ENCODE results near the gene BMPER. TPM values are rescaled to one million over a fixed set of nuclear protein-coding genes. Genes with fewer than 3 reads are reported as not detected.

BMPER gene
- total RNA-seq (2021; fragmentation: NEBNext Ultra II Directional; extraction: Animal tissue kit (Norgen Biotek cat#: 25700)), result 10 to 100 TPM in 4 of 6 experiments, 1 to 10 TPM in 2; 9.4 to 13.5 (median 11.1) TPM
- long read RNA-seq, partial matches to known transcripts, result 2 of 11 reads
- long read RNA-seq, other reads (novel, unspliced or antisense), result 5 of 11 reads

DNA sequence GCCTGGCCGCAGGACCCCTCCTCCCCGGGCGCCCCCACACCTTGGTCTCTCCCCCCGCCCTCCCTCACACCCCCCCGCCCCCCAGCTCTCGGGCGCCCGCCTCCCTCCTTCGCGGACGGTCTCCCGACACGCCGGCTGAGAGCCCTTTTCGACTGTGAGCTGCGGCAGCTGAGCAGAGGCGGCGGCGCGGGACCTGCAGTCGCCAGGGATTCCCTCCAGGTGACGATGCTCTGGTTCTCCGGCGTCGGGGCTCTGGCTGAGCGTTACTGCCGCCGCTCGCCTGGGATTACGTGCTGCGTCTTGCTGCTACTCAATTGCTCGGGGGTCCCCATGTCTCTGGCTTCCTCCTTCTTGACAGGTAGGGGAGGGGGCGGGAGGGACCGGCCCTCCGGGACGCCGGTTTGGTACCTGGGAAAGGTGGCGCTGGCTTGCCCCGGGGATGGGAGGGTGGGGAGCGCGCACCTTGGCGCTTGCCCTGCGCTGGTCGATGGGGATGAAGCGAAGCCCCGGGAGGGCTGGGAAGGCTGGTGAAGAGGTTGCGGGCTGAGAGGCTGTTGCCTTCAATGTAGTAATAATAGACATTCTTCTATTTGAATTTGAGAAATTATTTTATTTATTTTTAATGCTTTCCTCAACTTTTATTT lies at the start of gene BMPER:
Gene BMPER (plus strand): TSS at position 151 of the 644 bp plus-strand sequence. CDS start 75 bp downstream, at position 226.
- H3K9me3 Mint-ChIP-seq, result no peaks in the 10 kb centered on the region
- H3K27me3 Mint-ChIP-seq (ENCODE audit: insufficient read depth), result no peaks in the 10 kb centered on the region; the same call in 1 of the 2 replicates
- H3K27ac Mint-ChIP-seq, result peak within 1 kb of the TSS; percentile 90

DNA sequence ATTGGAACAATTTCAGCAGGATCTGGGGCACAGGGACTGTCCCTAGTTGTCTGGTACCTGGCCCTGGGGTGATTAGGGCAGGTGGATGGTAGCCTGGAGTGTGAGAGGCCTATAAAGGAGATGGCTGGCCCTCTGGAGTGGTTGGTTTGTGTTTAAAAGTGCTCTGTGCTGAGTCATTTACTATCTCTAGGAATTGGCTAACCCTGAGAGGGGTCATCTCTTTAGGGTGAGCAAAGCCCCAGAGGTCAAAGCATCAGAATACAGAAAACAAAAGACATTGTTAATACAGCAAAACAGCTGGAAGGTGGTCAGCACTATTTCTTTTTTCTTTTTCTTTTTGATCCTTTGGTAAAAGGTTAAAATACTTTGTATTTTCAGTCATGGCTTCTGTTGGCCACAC lies 43.4 kb upstream of the BMPER start:
- no peak overlapping the region for H3K4me3 Mint-ChIP-seq
- H3K27me3 Mint-ChIP-seq (ENCODE audit: insufficient read depth), result peaks cover 11% of the 10 kb centered on the region
- H3K9me3 Mint-ChIP-seq, result peaks cover 4% of the 10 kb centered on the region; the same call in 1 of the 2 replicates
- TF ChIP-seq, protein P1, sequence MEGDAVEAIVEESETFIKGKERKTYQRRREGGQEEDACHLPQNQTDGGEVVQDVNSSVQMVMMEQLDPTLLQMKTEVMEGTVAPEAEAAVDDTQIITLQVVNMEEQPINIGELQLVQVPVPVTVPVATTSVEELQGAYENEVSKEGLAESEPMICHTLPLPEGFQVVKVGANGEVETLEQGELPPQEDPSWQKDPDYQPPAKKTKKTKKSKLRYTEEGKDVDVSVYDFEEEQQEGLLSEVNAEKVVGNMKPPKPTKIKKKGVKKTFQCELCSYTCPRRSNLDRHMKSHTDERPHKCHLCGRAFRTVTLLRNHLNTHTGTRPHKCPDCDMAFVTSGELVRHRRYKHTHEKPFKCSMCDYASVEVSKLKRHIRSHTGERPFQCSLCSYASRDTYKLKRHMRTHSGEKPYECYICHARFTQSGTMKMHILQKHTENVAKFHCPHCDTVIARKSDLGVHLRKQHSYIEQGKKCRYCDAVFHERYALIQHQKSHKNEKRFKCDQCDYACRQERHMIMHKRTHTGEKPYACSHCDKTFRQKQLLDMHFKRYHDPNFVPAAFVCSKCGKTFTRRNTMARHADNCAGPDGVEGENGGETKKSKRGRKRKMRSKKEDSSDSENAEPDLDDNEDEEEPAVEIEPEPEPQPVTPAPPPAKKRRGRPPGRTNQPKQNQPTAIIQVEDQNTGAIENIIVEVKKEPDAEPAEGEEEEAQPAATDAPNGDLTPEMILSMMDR (IDR thresholded peaks at IDR 0.05), result no peak
- peaks cover 8% of the 10 kb centered on the region; the same call in 1 of the 2 replicates for H3K36me3 Mint-ChIP-seq (ENCODE audit: low read depth)
- H3K4me1 Mint-ChIP-seq (ENCODE audit: low read depth), result peaks cover 6% of the 10 kb centered on the region
- no peak overlapping the region for H3K27ac Mint-ChIP-seq
- no peak for DNase-seq

More for the DNA sequence above, at the start of gene BMPER:
- DNase-seq, result peak; percentile 29
- H3K36me3 Mint-ChIP-seq (ENCODE audit: low read depth), result no peaks in the 10 kb centered on the region
- TF ChIP-seq, protein P1 (IDR thresholded peaks at IDR 0.05), result no peak
- H3K4me1 Mint-ChIP-seq (ENCODE audit: low read depth), result peaks cover 60% of the 10 kb centered on the region
- peak within 1 kb of the TSS; percentile 90 for H3K4me3 Mint-ChIP-seq

DNA sequence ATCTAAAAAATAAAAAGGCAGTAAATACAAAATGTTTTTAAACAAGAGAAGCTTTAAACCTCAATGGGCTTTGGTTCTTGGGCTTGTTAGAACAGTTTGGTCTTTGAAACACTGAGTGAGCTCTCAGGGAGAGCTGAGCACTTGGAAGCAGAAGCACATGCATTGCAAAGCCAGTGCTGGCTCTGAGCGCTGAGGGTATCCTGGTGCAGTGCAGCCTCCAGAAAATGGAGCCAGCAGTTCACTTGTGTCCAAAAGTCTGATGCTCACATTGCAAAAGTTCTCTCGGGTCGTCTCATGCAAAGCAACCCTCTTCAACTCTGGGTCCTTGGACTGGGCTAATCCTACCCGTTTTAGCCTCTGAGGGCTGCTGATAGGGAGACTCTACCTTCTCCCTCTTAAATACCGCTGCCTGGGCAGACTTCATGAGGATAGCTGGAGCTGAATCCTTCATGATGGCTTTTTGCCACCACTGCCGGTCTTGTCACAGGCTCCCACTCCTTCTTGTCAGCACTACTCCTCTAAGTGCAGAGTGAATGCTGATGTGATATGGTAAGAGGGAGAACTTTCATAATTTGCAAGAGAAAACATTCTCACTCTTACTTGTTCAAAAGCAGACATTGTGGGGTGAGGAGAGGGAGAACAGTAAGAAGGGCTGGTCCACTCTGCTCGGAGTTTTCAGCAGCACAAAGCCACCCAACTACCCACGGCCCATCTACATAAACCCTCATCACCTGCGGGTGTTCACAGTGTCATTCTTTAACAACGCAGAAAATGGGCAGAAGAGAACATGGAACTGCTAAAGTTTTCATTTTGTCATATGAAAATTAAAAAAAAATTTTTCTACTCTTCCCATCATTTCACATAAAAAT lies 42.2 kb upstream of the BMPER start:
- no peak for DNase-seq
- Mint-ChIP-seq H3K36me3 (ENCODE audit: low read depth) (peaks cover 8% of the 10 kb centered on the region; the same call in 1 of the 2 replicates), H3K4me3 (no peak overlapping the region), H3K9me3 (peaks cover 4% of the 10 kb centered on the region; the same call in 1 of the 2 replicates), H3K27me3 (ENCODE audit: insufficient read depth) (peaks cover 11% of the 10 kb centered on the region), H3K4me1 (ENCODE audit: low read depth) (peaks cover 11% of the 10 kb centered on the region), H3K27ac (no peak overlapping the region)
- TF ChIP-seq, protein P1 (IDR thresholded peaks at IDR 0.05), result no peak

DNA sequence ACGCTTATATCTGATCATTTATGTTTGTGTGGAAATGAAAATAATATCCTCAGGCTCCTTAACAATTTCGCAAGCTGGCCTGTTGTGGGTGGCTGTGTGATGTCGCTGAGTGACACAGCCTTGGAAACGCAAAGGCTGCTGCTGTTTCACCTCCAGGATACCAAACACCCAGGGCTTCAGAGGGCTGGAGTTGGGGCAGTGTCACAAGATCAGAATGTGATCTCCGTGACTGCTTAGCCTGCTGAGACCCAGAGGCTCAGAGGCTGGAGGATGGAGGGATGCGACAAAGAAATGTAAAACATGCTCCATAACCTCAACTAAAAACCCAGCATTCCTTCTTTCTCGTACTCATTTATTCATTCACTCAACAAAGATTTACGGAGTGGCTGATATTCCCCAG lies 37.2 kb upstream of the BMPER start:
- H3K27me3 Mint-ChIP-seq (ENCODE audit: insufficient read depth), result peaks cover 8% of the 10 kb centered on the region
- peak overlapping the region; percentile 80 for H3K27ac Mint-ChIP-seq
- H3K4me3 Mint-ChIP-seq, result peak overlapping the region; percentile 69
- H3K36me3 Mint-ChIP-seq (ENCODE audit: low read depth), result peaks cover 5% of the 10 kb centered on the region; the same call in 1 of the 2 replicates
- DNase-seq, result peak; percentile 88
- H3K9me3 Mint-ChIP-seq, result no peaks in the 10 kb centered on the region
- peaks cover 35% of the 10 kb centered on the region for H3K4me1 Mint-ChIP-seq (ENCODE audit: low read depth)
- TF ChIP-seq, protein P1 (IDR thresholded peaks at IDR 0.05), result no peak

DNA sequence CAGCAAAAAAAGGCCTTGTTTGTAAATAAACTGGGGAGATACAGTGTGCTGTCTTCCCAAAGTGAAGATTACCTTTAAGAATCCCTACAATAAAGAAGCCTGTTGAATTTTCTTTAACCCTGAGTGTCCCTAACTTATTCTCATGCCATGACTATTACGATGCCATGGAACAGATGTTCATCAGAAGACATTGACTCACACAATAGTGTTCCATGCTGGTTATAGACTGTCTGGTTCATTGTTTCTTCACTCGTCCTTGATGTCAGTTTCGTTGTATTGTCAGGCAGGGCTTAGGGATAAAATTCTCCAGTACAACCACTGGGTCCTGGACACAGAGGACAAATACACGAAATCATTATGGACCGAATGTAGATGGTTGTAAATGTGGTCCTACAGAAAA lies 36.2 kb upstream of the BMPER start:
- TF ChIP-seq, protein P1 (IDR thresholded peaks at IDR 0.05), result no peak
- no peak for DNase-seq
- peaks cover 5% of the 10 kb centered on the region; the same call in 1 of the 2 replicates for H3K36me3 Mint-ChIP-seq (ENCODE audit: low read depth)
- peaks cover 45% of the 10 kb centered on the region for H3K4me1 Mint-ChIP-seq (ENCODE audit: low read depth)
- no peak overlapping the region for H3K27ac Mint-ChIP-seq
- H3K9me3 Mint-ChIP-seq, result no peaks in the 10 kb centered on the region
- H3K27me3 Mint-ChIP-seq (ENCODE audit: insufficient read depth), result peaks cover 2% of the 10 kb centered on the region; the same call in 1 of the 2 replicates
- no peak overlapping the region for H3K4me3 Mint-ChIP-seq
